Spleen (tissue), 7 donors: ENCODE results near the gene NUMA1.

Experiments
- CTCF ChIP-seq, 11 experiments: fragments of 200-600 bp in 7 of 11; fragments of 450-650 bp in 4 of 11; sonication (generic) in 4 of 11; IDR thresholded peaks in 8 of 11; conservative IDR thresholded peaks in 3 of 11; 1 replicate in 7 of 11; 2 replicates in 4 of 11; pipeline versions ENCODE4 v1.4.0 to v1.8.0; 2016 to 2021; ENCODE audit warnings: antibody characterized with exemption in 11 of 11, inconsistent platforms in 4 of 11, mild to moderate bottlenecking in 1 of 11
- POLR2A ChIP-seq, 3 donors: fragments of 450-650 bp; IDR thresholded peaks; one replicate each; pipeline ENCODE4 v1.5.1; 2017; ENCODE audit warnings: antibody characterized with exemption in 3 of 3, mild to moderate bottlenecking in 1 of 3
- POLR2AphosphoS5 ChIP-seq, 3 donors: sonication (generic); formaldehyde crosslinking; IDR thresholded peaks; one replicate each; pipeline ENCODE4 v1.5.1; 2017; ENCODE audit warnings: antibody characterized with exemption in 3 of 3
- donor health status: DM: no; HTN: no; CAD: no; lungs with moderate emphysema.
- donor health status: DM: no; HTN: no; CAD: no.
- donor health status: DM: no; HTN: no; CAD: no.

DNA sequence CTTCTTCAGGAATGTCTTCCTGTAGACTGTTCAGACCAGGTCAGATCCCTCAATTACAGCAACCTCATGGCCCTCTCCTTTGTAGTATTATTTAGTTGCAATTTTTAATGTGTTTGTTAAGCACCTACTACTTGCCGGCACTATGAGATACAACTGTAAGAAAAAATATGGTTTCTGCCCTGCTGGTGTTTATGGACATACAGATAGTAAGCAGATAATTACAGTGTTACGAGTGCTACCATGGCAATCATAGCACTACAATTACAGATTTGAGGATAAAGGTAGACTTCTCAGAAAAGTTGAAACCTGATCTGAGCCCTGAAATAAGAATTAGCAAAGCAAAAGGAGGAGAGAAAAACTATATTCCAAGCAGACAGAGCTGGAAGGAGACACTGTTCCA lies 3.1 kb upstream of the NUMA1 start:
- TF ChIP-seq POLR2A (IDR thresholded peaks at IDR 0.05) (no peak), CTCF (IDR thresholded peaks at IDR 0.05 in 8 of 11, conservative IDR thresholded peaks at IDR 0.05 in 3 of 11) (no peak), POLR2AphosphoS5 (IDR thresholded peaks at IDR 0.05) (no peak)
